Naive B cell (primary cell): ENCODE measurements around the gene TCEANC2. TPM values are rescaled to one million over a fixed set of nuclear protein-coding genes. Genes with fewer than 3 reads are reported as not detected.
A peak's percentile ranks its signal among the peaks of the same experiment; 100 is the strongest.
"Not testable (repeated sequence)": the region's sequence is repeated elsewhere in the genome, so short reads cannot be mapped to it uniquely, and the experiment has no call there.

ENCODE experiments used
- ATAC-seq, 2 donors: fragments of 150-1000 bp; cut with Tn5 transposase; 2 replicates each; pipeline ENCODE4 v1.10.0; 2021; ENCODE audit warnings: low read depth in 2 of 2, mild to moderate bottlenecking in 2 of 2, moderate library complexity in 2 of 2
- DNase-seq: peaks from one replicate; pipeline ENCODE4 v3.0.0; 2022
- H3K27ac Mint-ChIP-seq, 6 donors: one replicate each; pipeline ENCODE4 v1.8.0; 2020 to 2022; ENCODE audit warnings: mild to moderate bottlenecking in 6 of 6, mixed read lengths in 6 of 6, moderate library complexity in 5 of 6, inconsistent platforms in 2 of 6
- H3K27me3 Mint-ChIP-seq, 3 donors: one replicate each; pipeline ENCODE4 v1.8.0; 2021 to 2022; ENCODE audit warnings: mixed read lengths in 3 of 3, mild to moderate bottlenecking in 1 of 3
- H3K36me3 Mint-ChIP-seq, 2 donors: one replicate each; pipeline ENCODE4 v1.8.0; 2020 to 2022; ENCODE audit warnings: mixed read lengths in 2 of 2, inconsistent platforms in 1 of 2, mild to moderate bottlenecking in 1 of 2
- H3K4me1 Mint-ChIP-seq, 3 donors: one replicate each; pipeline ENCODE4 v1.8.0; 2020 to 2022; ENCODE audit warnings: mixed read lengths in 3 of 3, inconsistent platforms in 1 of 3, mild to moderate bottlenecking in 1 of 3, moderate library complexity in 1 of 3
- H3K4me3 Mint-ChIP-seq, 8 donors: one replicate each; pipeline ENCODE4 v1.8.0; 2020 to 2022; ENCODE audit warnings: mild to moderate bottlenecking in 8 of 8, mixed read lengths in 8 of 8, moderate library complexity in 8 of 8, inconsistent platforms in 2 of 8
- H3K9me3 Mint-ChIP-seq, 7 donors: one replicate each; pipeline ENCODE4 v1.8.0; 2020 to 2022; ENCODE audit warnings: mixed read lengths in 7 of 7, mild to moderate bottlenecking in 5 of 7, inconsistent platforms in 2 of 7, moderate library complexity in 1 of 7
- polyA plus RNA-seq, 6 donors: library from polyadenylated mRNA; unstranded; fragments of 300-500 nt; fragmentation: Illumina TruSeq; gene quantifications; one replicate each; pipeline ENCODE4 v1.2.3, GENCODE V29; 2021; ENCODE audit warnings: low read depth in 6 of 6

The TCEANC2 gene
- polyA plus RNA-seq, 6 donors from 2014 or later = 5.4 to 9.7 (median 6.7) TPM

GRCh38 chr1:54081306-54082270, 28.2 kb downstream of the TCEANC2 start:
- no peak overlapping the region for H3K4me3 Mint-ChIP-seq
- peaks cover 5 to 18% (median 10%) of the 10 kb centered on the region in 3 donors for H3K4me1 Mint-ChIP-seq
- ATAC-seq (peak; percentile 58 to 60), DNase-seq (peak; percentile 24)
- no peaks in the 10 kb centered on the region for H3K9me3 Mint-ChIP-seq
- peak overlapping the region in 1 of 6 donors; percentile 71 for H3K27ac Mint-ChIP-seq
- H3K27me3 Mint-ChIP-seq = no peaks in the 10 kb centered on the region
- peaks cover 0 to 12% of the 10 kb centered on the region in 2 donors for H3K36me3 Mint-ChIP-seq

- DNase-seq (no peak), ATAC-seq (no peak)
- Mint-ChIP-seq H3K9me3 (no peaks in the 10 kb centered on the region), H3K4me3 (no peak overlapping the region), H3K27ac (peak overlapping the region in 2 of 6 donors; percentile 10 to 16), H3K36me3 (peaks cover 0 to 13% of the 10 kb centered on the region in 2 donors), H3K4me1 (peaks cover 5 to 17% (median 10%) of the 10 kb centered on the region in 3 donors), H3K27me3 (no peaks in the 10 kb centered on the region)
These were observed 31.4 kb downstream of the TCEANC2 start for GRCh38 chr1:54084794-54085193.

GRCh38 chr1:54086754-54087153, 33.3 kb downstream of the TCEANC2 start:
- peaks cover 5 to 13% of the 10 kb centered on the region in 2 donors for H3K36me3 Mint-ChIP-seq
- H3K27ac Mint-ChIP-seq = peak overlapping the region in 1 of 6 donors; percentile 2
- H3K27me3 Mint-ChIP-seq = no peaks in the 10 kb centered on the region
- H3K4me1 Mint-ChIP-seq = peaks cover under 1 to 13% (median 10%) of the 10 kb centered on the region in 3 donors
- DNase-seq (no peak), ATAC-seq (no peak)
- H3K9me3 Mint-ChIP-seq = no peaks in the 10 kb centered on the region
- H3K4me3 Mint-ChIP-seq = no peak overlapping the region

GRCh38 chr1:54088385-54088784, 35.0 kb downstream of the TCEANC2 start:
- ATAC-seq = no peak

GRCh38 chr1:54091666-54092065, 38.3 kb downstream of the TCEANC2 start:
- Mint-ChIP-seq H3K9me3 (no peaks in the 10 kb centered on the region), H3K36me3 (peaks cover 12 to 20% of the 10 kb centered on the region in 2 donors), H3K27ac (no peak overlapping the region), H3K27me3 (no peaks in the 10 kb centered on the region), H3K4me1 (peaks cover 4 to 10% (median 9%) of the 10 kb centered on the region in 3 donors), H3K4me3 (no peak overlapping the region)
- no peak for ATAC-seq
- no peak for DNase-seq

More at GRCh38 chr1:54088385-54088784, 35.0 kb downstream of the TCEANC2 start:
- Mint-ChIP-seq H3K9me3 (no peaks in the 10 kb centered on the region), H3K27ac (no peak overlapping the region), H3K36me3 (peaks cover 8 to 17% of the 10 kb centered on the region in 2 donors), H3K4me3 (no peak overlapping the region), H3K4me1 (peaks cover 0 to 6% (median 0%) of the 10 kb centered on the region in 3 donors), H3K27me3 (no peaks in the 10 kb centered on the region)
- no peak for DNase-seq

- H3K36me3 Mint-ChIP-seq = peaks cover 26 to 36% of the 10 kb centered on the region in 2 donors
These were observed 40.8 kb downstream of the TCEANC2 start for GRCh38 chr1:54094001-54094729.

GRCh38 chr1:54094730-54095105, 41.3 kb downstream of the TCEANC2 start:
- not testable (repeated sequence) for ATAC-seq, H3K27me3 Mint-ChIP-seq, DNase-seq, H3K9me3 Mint-ChIP-seq, H3K4me3 Mint-ChIP-seq
- H3K4me1 Mint-ChIP-seq = peaks cover 4 to 21% (median 10%) of the 10 kb centered on the region in 3 donors
- H3K27ac Mint-ChIP-seq = peak overlapping the region in 1 of 6 donors; percentile 64
- peaks cover 26 to 36% of the 10 kb centered on the region in 2 donors for H3K36me3 Mint-ChIP-seq

More at GRCh38 chr1:54094001-54094729, 40.8 kb downstream of the TCEANC2 start:
- no peak for DNase-seq
- no peak overlapping the region for H3K4me3 Mint-ChIP-seq
- peaks cover 4 to 21% (median 10%) of the 10 kb centered on the region in 3 donors for H3K4me1 Mint-ChIP-seq
- H3K9me3 Mint-ChIP-seq = no peaks in the 10 kb centered on the region
- H3K27ac Mint-ChIP-seq = peak overlapping the region in 1 of 6 donors; percentile 51
- no peak for ATAC-seq
- no peaks in the 10 kb centered on the region for H3K27me3 Mint-ChIP-seq

- peaks cover 31 to 42% of the 10 kb centered on the region in 2 donors for H3K36me3 Mint-ChIP-seq
- ATAC-seq (peak in 1 of 2 donors; percentile 35), DNase-seq (no peak)
- H3K27me3 Mint-ChIP-seq = no peaks in the 10 kb centered on the region
- H3K4me1 Mint-ChIP-seq = peaks cover 4 to 21% (median 10%) of the 10 kb centered on the region in 3 donors
- H3K4me3 Mint-ChIP-seq = no peak overlapping the region
- H3K9me3 Mint-ChIP-seq = no peaks in the 10 kb centered on the region
- peak overlapping the region in 4 of 6 donors; percentile 31 to 82 (median 61) for H3K27ac Mint-ChIP-seq
These were observed 42.3 kb downstream of the TCEANC2 start for GRCh38 chr1:54095546-54096226.

- Mint-ChIP-seq H3K27ac (peak overlapping the region in 5 of 6 donors; percentile 22 to 82 (median 39)), H3K4me3 (peak overlapping the region in 2 of 8 donors; percentile 39 to 71), H3K27me3 (no peaks in the 10 kb centered on the region), H3K4me1 (peaks cover 4 to 21% (median 10%) of the 10 kb centered on the region in 3 donors), H3K36me3 (peaks cover 31 to 42% of the 10 kb centered on the region in 2 donors), H3K9me3 (no peaks in the 10 kb centered on the region)
- no peak for DNase-seq
- ATAC-seq = no peak
These were observed 42.9 kb downstream of the TCEANC2 start for GRCh38 chr1:54096227-54096876.

GRCh38 chr1:54096877-54097240, 43.5 kb downstream of the TCEANC2 start:
- no peak for ATAC-seq
- peak overlapping the region in 3 of 6 donors; percentile 8 to 33 (median 22) for H3K27ac Mint-ChIP-seq
- H3K4me3 Mint-ChIP-seq = peak overlapping the region in 1 of 8 donors; percentile 40
- no peaks in the 10 kb centered on the region for H3K27me3 Mint-ChIP-seq
- peaks cover 4 to 21% (median 10%) of the 10 kb centered on the region in 3 donors for H3K4me1 Mint-ChIP-seq
- no peaks in the 10 kb centered on the region for H3K9me3 Mint-ChIP-seq
- no peak for DNase-seq
- H3K36me3 Mint-ChIP-seq = peaks cover 31 to 37% of the 10 kb centered on the region in 2 donors

GRCh38 chr1:54099061-54099610, 45.7 kb downstream of the TCEANC2 start:
- no peak for ATAC-seq
- DNase-seq = no peak
- Mint-ChIP-seq H3K36me3 (peaks cover 42 to 43% of the 10 kb centered on the region in 2 donors), H3K4me1 (peaks cover 4 to 21% (median 10%) of the 10 kb centered on the region in 3 donors), H3K9me3 (no peaks in the 10 kb centered on the region), H3K4me3 (no peak overlapping the region), H3K27me3 (no peaks in the 10 kb centered on the region), H3K27ac (peak overlapping the region in 2 of 6 donors; percentile 49 to 81)

GRCh38 chr1:54100500-54100899, 47.1 kb downstream of the TCEANC2 start:
- Mint-ChIP-seq H3K4me3 (no peak overlapping the region), H3K27ac (peak overlapping the region in 3 of 6 donors; percentile 23 to 78 (median 32)), H3K4me1 (peaks cover 0 to 15% (median 2%) of the 10 kb centered on the region in 3 donors), H3K36me3 (peaks cover 40 to 42% of the 10 kb centered on the region in 2 donors), H3K27me3 (no peaks in the 10 kb centered on the region), H3K9me3 (no peaks in the 10 kb centered on the region)
- no peak for ATAC-seq
- no peak for DNase-seq
